K562 (cell line): ENCODE results near the gene PTCRA. TPM values are rescaled to one million over a fixed set of nuclear protein-coding genes. Genes with fewer than 3 reads are reported as not detected.

ENCODE experiments used
- ARID1B ChIP-seq: fragments of 450-650 bp; IDR thresholded peaks from 2 replicates; pipeline ENCODE4 v1.6.1; 2016; ENCODE audit warnings: antibody characterized with exemption, mild to moderate bottlenecking, inconsistent platforms
- FOXK2 ChIP-seq, 2 experiments: fragments of 450-650 bp; IDR thresholded peaks in 1 of 2; conservative IDR thresholded peaks in 1 of 2; 2 replicates each; pipeline ENCODE4 v1.6.1; 2016; ENCODE audit warnings: low read depth in 2 of 2, mild to moderate bottlenecking in 1 of 2
- HDAC8 ChIP-seq: fragments of 450-650 bp; IDR thresholded peaks from 2 replicates; pipeline ENCODE4 v1.6.1; 2016; ENCODE audit warnings: mild to moderate bottlenecking, missing genetic modification characterization, moderate library complexity, missing compliant biosample characterization
- SMARCC2 ChIP-seq: fragments of 450-650 bp; IDR thresholded peaks from 2 replicates; pipeline ENCODE4 v1.6.1; 2017; ENCODE audit warnings: antibody characterized with exemption, moderate library complexity, mild to moderate bottlenecking, low read depth
- ZBTB7A ChIP-seq: IDR thresholded peaks from 2 replicates; pipeline ENCODE4 v1.6.1; 2011; ENCODE audit warnings: low read depth, mild to moderate bottlenecking, low read length, moderate library complexity, borderline replicate concordance; ENCODE audit not compliant: control insufficient read depth
- ZEB2 ChIP-seq: fragments of 450-650 bp; IDR thresholded peaks from 2 replicates; pipeline ENCODE4 v1.6.1; 2016
- polyA plus RNA-seq, 8 experiments: library from polyadenylated mRNA; depleted of rRNA in 4 of 8; stranded (reverse) in 5 of 8; unstranded in 3 of 8; fragments of >200 nt; fragmentation: Nextera tagmentation in 2 of 8; fragmentation: Illumina TruSeq in 1 of 8; extraction: Ambion mirVana in 2 of 8; extraction: Trizol in 1 of 8; gene quantifications; 2 replicates each; pipeline versions ENCODE4 v1.2.1 to v1.2.3, GENCODE V29; 2011 to 2014; ENCODE audit warnings: inconsistent platforms in 1 of 8, missing spikeins in 1 of 8
- total RNA-seq, 7 experiments: library from RNA; depleted of rRNA in 6 of 7; stranded (reverse); fragments of >200 nt in 6 of 7; fragmentation: Illumina TruSeq in 2 of 7; extraction: Trizol in 2 of 7; gene quantifications; 2 replicates each; pipeline versions ENCODE4 v1.2.1 to v1.2.3, GENCODE V29; 2011 to 2021; ENCODE audit warnings: low replicate concordance in 1 of 7
- TF ChIP-seq, protein P1 (sequence below): sonication (generic); formaldehyde crosslinking; IDR thresholded peaks from 2 replicates; pipeline ENCODE4 v1.8.0; 2023; ENCODE audit warnings: mild to moderate bottlenecking, missing genetic modification reagents
- TF ChIP-seq, protein P2 (sequence below), 2 experiments: fragments of 450-650 bp in 1 of 2; IDR thresholded peaks; 2 replicates each; pipeline ENCODE4 v1.6.1; 2011 to 2017; ENCODE audit warnings: low read depth in 2 of 2, antibody characterized with exemption in 1 of 2, borderline replicate concordance in 1 of 2, low read length in 1 of 2, mild to moderate bottlenecking in 1 of 2, mixed read lengths in 1 of 2; ENCODE audit not compliant: control insufficient read depth in 1 of 2
- TF ChIP-seq, protein P3 (sequence below): sonication (generic); formaldehyde crosslinking; IDR thresholded peaks from 2 replicates; pipeline ENCODE4 v1.8.1; 2023; ENCODE audit warnings: mild to moderate bottlenecking, missing genetic modification reagents
- TF ChIP-seq, protein P4 (sequence below): fragments of 450-650 bp; IDR thresholded peaks from 2 replicates; pipeline ENCODE4 v1.7.1; 2018; ENCODE audit warnings: mild to moderate bottlenecking, low read depth; ENCODE audit not compliant: partially characterized antibody
- TF ChIP-seq, protein P5 (sequence below): fragments of 250-450 bp; sonication (Bioruptor Pico); IDR thresholded peaks from 2 replicates; pipeline ENCODE4 v1.5.0; 2022; ENCODE audit warnings: mild to moderate bottlenecking

Gene PTCRA
- total and polyA plus RNA-seq, 9 of the 15 experiments (the other 6 are each of a cell fraction or from before 2014, with no cell fraction given) = 0.21 TPM; not detected in 8

DNA sequence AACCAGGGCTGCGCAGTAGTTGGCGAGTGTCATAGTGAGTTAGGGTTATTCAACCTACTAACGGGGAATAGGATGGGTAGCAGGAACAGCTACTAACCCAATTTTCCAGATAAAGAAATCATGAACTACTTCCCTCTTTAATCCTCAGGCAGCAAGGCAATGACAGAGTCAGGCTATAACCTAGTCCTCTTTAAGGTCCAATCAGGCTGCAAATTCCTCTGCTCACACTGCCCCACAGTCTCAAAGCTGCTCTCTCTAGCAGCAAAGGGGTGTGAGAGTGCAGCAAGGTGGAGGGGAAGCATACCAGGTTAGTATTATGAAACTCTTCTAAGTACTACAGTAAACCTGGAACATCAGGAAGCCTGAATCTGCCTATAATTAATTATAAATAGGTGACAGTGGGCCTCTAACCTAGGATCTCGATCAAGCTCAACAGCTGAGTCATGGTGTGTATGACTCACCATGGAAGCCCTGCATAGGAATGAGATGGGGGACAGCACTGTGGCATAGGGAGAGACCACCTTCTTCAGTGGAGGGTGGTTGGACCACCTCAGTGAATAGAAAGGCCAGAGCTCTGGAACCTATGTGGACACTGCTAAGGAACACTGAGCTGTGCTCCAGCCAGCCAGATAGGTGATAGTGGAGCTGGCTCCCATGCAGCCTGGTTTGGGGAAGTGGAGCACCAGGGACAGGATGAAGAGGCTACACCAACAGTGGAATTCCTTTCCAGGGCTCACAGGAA lies 55.2 kb downstream of the PTCRA start (continued):
- TF ChIP-seq, protein P1, sequence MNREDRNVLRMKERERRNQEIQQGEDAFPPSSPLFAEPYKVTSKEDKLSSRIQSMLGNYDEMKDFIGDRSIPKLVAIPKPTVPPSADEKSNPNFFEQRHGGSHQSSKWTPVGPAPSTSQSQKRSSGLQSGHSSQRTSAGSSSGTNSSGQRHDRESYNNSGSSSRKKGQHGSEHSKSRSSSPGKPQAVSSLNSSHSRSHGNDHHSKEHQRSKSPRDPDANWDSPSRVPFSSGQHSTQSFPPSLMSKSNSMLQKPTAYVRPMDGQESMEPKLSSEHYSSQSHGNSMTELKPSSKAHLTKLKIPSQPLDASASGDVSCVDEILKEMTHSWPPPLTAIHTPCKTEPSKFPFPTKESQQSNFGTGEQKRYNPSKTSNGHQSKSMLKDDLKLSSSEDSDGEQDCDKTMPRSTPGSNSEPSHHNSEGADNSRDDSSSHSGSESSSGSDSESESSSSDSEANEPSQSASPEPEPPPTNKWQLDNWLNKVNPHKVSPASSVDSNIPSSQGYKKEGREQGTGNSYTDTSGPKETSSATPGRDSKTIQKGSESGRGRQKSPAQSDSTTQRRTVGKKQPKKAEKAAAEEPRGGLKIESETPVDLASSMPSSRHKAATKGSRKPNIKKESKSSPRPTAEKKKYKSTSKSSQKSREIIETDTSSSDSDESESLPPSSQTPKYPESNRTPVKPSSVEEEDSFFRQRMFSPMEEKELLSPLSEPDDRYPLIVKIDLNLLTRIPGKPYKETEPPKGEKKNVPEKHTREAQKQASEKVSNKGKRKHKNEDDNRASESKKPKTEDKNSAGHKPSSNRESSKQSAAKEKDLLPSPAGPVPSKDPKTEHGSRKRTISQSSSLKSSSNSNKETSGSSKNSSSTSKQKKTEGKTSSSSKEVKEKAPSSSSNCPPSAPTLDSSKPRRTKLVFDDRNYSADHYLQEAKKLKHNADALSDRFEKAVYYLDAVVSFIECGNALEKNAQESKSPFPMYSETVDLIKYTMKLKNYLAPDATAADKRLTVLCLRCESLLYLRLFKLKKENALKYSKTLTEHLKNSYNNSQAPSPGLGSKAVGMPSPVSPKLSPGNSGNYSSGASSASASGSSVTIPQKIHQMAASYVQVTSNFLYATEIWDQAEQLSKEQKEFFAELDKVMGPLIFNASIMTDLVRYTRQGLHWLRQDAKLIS = no peak
- TF ChIP-seq ZEB2 (peak; percentile 47; the same call in 1 of the 2 replicates), ZBTB7A (peak; percentile 81; the same call in 1 of the 2 replicates), SMARCC2 (peak; percentile 94), HDAC8 (0 out of 2 replicates have a peak, but pooled peaks have one; percentile 28), ARID1B (peak; percentile 89), FOXK2 (conservative IDR thresholded peaks at IDR 0.05 in 1 of 2, IDR thresholded peaks at IDR 0.05 in 1 of 2; ENCODE audit: low read depth in 2 of 2) (peak in 1 of 2 experiments; percentile 18; a peak in 1 of 4 replicates)
- TF ChIP-seq, protein P2, sequence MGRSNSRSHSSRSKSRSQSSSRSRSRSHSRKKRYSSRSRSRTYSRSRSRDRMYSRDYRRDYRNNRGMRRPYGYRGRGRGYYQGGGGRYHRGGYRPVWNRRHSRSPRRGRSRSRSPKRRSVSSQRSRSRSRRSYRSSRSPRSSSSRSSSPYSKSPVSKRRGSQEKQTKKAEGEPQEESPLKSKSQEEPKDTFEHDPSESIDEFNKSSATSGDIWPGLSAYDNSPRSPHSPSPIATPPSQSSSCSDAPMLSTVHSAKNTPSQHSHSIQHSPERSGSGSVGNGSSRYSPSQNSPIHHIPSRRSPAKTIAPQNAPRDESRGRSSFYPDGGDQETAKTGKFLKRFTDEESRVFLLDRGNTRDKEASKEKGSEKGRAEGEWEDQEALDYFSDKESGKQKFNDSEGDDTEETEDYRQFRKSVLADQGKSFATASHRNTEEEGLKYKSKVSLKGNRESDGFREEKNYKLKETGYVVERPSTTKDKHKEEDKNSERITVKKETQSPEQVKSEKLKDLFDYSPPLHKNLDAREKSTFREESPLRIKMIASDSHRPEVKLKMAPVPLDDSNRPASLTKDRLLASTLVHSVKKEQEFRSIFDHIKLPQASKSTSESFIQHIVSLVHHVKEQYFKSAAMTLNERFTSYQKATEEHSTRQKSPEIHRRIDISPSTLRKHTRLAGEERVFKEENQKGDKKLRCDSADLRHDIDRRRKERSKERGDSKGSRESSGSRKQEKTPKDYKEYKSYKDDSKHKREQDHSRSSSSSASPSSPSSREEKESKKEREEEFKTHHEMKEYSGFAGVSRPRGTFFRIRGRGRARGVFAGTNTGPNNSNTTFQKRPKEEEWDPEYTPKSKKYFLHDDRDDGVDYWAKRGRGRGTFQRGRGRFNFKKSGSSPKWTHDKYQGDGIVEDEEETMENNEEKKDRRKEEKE (IDR thresholded peaks at IDR 0.05; ENCODE audit: borderline replicate concordance in 1 of 2, control insufficient read depth in 1 of 2, low read depth in 2 of 2, low read length in 1 of 2) = no peak
- TF ChIP-seq, protein P3, sequence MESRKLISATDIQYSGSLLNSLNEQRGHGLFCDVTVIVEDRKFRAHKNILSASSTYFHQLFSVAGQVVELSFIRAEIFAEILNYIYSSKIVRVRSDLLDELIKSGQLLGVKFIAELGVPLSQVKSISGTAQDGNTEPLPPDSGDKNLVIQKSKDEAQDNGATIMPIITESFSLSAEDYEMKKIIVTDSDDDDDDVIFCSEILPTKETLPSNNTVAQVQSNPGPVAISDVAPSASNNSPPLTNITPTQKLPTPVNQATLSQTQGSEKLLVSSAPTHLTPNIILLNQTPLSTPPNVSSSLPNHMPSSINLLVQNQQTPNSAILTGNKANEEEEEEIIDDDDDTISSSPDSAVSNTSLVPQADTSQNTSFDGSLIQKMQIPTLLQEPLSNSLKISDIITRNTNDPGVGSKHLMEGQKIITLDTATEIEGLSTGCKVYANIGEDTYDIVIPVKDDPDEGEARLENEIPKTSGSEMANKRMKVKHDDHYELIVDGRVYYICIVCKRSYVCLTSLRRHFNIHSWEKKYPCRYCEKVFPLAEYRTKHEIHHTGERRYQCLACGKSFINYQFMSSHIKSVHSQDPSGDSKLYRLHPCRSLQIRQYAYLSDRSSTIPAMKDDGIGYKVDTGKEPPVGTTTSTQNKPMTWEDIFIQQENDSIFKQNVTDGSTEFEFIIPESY (CRISPR knock-in tag) = no peak
- TF ChIP-seq, protein P4, sequence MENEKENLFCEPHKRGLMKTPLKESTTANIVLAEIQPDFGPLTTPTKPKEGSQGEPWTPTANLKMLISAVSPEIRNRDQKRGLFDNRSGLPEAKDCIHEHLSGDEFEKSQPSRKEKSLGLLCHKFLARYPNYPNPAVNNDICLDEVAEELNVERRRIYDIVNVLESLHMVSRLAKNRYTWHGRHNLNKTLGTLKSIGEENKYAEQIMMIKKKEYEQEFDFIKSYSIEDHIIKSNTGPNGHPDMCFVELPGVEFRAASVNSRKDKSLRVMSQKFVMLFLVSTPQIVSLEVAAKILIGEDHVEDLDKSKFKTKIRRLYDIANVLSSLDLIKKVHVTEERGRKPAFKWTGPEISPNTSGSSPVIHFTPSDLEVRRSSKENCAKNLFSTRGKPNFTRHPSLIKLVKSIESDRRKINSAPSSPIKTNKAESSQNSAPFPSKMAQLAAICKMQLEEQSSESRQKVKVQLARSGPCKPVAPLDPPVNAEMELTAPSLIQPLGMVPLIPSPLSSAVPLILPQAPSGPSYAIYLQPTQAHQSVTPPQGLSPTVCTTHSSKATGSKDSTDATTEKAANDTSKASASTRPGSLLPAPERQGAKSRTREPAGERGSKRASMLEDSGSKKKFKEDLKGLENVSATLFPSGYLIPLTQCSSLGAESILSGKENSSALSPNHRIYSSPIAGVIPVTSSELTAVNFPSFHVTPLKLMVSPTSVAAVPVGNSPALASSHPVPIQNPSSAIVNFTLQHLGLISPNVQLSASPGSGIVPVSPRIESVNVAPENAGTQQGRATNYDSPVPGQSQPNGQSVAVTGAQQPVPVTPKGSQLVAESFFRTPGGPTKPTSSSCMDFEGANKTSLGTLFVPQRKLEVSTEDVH = peak; percentile 16
- TF ChIP-seq, protein P5, sequence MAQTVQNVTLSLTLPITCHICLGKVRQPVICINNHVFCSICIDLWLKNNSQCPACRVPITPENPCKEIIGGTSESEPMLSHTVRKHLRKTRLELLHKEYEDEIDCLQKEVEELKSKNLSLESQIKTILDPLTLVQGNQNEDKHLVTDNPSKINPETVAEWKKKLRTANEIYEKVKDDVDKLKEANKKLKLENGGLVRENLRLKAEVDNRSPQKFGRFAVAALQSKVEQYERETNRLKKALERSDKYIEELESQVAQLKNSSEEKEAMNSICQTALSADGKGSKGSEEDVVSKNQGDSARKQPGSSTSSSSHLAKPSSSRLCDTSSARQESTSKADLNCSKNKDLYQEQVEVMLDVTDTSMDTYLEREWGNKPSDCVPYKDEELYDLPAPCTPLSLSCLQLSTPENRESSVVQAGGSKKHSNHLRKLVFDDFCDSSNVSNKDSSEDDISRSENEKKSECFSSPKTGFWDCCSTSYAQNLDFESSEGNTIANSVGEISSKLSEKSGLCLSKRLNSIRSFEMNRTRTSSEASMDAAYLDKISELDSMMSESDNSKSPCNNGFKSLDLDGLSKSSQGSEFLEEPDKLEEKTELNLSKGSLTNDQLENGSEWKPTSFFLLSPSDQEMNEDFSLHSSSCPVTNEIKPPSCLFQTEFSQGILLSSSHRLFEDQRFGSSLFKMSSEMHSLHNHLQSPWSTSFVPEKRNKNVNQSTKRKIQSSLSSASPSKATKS (CRISPR knock-in tag) = no peak
